NCI-H526 (cell line): Measurements from ENCODE around the gene SND1.

Experiments used
- DNase-seq, 2 experiments: peaks; one replicate each; lab custom pipeline; 2025; lab: John Stamatoyannopoulos, UW

Gene SND1

GRCh38 chr7:127768241-127768640, 116.2 kb downstream of the SND1 start:
- no peak for DNase-seq

DNA sequence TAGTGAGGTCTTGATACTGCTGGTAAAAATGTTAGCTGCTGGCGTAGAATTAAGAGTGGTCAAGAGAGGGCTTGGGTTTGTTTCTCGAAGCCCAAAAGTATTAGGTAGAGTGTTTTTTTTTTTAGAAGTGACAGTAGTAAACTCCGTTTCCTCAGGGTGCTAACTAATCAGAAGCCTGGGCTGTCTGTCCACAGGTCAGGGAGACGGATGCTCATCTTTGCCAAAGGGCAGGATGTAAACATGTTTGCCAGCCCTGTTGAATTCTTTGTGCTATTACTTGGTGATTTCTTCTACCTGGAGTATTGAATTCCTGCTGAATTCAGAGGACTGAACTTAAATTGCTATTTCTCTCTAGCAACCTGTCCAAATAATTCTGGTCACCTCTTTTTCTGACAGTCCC, 117.1 kb downstream of the SND1 start:
- no peak for DNase-seq

- no peak for DNase-seq
Measured at GRCh38 chr7:127769696-127770400, 117.9 kb downstream of the SND1 start.

DNA sequence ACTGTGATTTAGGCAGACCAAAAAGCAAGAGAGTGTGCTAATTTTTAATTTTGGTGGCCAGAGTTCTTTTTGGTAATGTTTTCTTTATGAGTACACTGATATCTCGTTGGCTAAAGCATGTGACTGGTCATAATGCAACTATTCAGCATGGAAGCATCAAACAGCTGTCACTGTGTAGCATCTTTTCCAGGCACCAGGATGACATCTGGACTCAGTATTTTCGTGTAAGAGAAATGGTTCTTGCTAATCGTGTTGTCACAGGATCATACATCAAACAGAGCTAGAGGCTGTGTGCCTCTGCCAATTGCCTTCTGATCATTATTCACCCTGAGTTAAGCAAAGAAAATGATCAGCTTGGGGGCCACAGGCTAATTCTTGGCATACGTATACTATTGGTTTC, 118.9 kb downstream of the SND1 start:
- DNase-seq: no peak

- no peak for DNase-seq
Measured at GRCh38 chr7:127771707-127772106, 119.7 kb downstream of the SND1 start.

GRCh38 chr7:127776776-127777386, 124.9 kb downstream of the SND1 start:
- no peak for DNase-seq

- DNase-seq: peak; percentile 5 to 10
Measured at GRCh38 chr7:127780489-127780888, 128.5 kb downstream of the SND1 start.

DNA sequence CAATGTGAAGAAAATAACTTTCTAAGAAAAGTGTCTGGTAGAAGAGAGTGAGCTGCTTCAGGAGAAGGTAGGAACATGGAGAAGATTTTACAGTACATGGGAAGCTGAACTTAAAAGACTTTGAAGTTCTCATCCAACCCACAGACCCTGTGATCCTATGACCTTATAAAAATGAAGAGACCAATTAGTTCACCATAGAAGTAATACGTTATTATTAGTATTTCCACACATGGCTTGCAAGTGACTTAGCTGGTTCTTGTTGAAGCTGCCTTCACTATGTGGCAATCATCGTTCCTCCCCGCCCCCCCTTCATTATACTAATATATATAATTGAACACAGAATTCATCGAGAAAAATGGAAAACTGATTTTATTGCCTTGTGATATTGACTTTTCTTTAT, 129.1 kb downstream of the SND1 start:
- no peak for DNase-seq

DNA sequence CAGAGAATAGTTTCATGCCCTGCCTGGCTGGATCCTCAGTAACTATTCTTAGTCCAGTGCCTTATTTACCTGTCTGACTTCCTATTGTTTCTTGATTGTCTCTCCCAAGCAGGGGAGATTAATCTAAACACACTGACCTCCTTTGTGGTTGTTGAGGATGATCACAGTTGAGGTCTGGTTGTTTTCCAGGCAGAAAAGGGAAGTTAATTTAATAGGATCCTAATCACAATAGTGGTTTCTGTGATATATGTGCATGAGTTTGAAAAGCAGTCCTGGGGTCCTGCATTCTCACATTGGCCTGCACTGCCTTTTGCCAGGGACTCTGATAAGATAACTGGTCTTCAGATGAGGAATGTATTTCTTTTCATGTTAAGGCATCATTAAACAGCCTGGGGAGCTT, 130.1 kb downstream of the SND1 start:
- no peak for DNase-seq

DNA sequence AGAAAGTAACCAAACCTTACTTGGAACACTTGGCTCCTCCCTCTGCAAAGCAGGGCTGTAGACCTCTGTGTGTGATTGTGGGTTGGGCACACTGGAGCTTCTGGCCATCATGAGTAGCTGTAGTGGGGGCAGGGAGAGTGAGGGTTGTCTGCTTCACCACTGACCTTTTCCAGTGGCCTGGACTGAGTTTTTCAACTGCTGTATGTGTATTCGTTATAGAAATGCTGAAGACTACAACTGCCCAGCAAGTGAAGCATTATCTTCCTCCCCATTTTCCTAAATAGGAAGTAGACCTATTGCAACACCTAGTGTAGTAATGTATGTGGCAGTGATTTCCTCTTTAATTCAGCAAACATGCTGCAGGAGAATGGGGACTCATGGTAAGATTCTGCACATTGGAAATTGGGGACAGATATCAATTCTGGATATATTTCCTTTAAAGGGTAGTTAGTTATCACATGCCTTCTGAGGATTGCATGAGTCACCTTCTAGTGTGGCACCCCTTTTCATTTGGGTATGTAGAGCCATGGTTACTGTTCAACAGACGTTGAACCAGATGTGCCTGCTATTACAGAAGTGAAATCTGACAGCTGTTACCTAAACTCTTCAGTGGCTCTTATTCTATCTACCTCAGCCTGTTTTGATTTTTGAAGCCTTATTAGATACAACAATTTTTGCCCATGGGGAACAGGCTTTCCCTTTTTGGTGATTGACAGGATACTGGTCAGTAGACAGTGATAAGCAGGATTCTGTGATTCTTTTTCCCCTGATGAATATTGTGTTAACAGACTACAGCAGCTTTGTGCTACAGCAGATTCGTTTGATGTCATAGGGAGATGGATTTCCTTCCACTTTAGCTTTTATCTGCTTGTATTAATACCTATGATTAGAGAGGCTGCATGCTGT, 130.9 kb downstream of the SND1 start:
- no peak for DNase-seq

GRCh38 chr7:127786184-127786583, 134.2 kb downstream of the SND1 start:
- DNase-seq: no peak

DNA sequence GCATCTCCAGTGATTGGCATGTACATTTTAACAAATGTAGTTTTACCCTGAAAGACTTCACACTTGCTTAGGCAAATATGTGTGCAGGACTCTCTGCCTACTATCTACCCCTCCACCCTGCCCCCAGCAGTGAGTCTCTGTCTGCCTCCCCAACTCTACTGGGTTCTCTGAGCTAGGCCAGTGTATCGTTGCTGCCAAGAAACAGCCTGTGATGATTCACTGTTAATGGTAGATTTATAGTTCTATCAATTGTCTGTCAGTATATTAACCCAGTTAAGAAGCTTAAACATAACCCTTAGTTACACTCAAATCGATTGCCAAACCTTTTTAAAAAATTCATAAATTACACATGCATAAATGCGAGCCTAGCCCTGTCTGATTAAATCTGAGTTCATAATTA, 137.0 kb downstream of the SND1 start:
- no peak for DNase-seq

DNA sequence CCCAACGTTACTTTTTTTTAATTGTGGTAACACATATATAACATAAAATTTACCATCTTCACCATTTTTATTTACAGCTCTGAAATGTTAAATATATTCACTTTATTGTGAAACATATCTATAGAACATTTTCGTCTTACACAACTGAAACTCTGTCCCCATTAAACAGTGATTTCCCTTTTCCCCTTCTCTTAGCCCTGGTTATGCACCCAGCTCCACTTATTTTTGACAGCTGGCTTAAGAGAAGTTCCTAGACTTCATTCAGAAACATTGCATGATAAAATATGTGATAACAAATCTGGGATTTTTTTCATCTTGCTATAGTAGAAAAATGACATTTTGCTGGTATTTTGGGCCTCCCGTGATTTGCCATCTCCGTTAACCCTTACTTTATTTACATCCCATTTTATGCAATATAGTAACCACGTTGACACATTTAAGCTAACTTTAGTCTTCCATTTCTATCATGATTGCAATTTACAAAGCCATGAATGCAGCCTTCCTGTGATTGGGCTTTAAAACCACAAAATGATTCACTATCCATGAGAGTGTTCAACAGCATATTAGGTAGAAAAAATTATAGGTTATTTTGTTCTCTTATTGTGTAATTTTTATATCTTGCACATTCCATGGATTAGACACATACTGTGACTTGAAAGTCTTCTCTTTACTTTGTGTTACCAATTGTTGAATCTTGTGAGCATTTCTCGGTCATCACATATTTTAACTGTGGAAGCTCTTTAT, 139.6 kb downstream of the SND1 start:
- no peak for DNase-seq

DNA sequence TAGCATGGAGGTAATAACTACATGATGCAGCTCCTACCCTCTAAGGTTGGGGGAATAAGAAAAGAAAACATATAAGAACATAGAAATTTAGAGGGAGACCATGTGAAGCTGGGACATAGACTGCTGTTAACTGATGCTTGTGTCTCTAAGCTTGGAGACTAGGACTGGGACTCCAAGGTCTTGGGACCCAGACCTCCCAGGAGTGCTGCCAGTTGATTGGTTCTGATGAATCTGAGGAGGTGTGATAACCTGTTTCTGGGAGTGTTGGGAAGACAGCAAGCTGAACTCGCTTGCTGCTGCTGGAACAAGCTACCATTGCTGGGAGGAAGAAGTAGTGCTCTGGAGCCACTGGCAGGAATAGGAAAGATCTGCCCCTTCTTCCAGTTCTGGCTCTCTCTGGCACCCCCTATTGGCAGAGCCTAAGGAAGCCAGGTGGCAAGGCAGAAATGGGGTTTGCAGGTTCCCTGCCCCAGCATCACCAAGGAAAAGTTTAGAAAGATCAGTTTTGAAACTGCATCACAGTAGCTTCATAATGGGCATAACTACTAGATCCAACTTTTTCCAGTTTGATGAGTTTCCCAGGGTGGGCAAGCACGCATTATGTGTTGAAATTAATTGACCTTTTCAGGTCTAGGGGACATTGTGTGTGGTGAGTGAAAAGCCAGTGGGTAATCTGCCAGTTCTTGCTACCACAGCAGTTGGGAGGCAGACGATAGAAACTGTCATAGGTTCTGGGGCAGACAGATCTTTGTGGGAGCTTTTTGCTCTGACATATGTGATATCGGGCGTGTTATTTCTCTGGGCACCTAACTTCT, 140.7 kb downstream of the SND1 start:
- peak in 1 of 2 experiments; percentile 42 for DNase-seq

DNA sequence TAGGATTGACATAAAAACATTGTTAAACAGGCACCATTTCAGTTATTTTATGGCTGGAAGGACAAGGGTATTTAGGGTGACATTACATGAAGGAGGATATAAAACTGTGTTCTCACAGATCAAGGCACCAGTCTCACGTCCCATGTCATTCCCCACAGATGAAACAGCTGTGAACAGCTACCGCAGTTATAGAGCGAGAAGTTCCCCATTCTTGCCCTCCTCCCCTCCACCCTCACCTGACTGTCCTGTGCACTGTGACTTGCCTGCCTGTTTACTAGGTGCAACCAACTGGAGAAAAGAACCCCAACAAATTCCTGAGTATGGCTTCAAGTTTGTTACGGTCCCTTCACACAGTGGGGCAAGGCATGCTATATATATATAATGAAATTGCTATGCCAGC, 141.6 kb downstream of the SND1 start:
- DNase-seq: no peak

GRCh38 chr7:127794136-127794535, 142.1 kb downstream of the SND1 start:
- DNase-seq: no peak

DNA sequence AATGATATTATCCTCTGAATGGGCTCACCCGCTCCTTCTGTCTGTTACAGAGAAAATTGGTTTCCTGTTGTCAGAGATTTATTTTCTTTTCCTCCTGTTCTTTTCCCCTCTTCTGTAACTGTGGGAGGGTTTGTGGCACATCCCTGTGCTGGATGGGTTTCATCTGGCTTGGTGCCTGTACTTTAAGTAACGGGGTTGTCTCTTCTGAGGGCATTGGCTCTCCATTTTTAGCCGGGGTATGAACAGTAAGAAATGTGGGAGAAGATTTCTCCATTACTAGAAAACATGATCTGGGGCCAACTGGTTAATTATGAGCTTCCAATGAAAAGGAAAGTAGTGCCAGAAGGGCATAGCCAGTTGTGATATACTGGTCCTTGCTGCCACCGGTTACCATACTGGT, 142.6 kb downstream of the SND1 start:
- DNase-seq: no peak

GRCh38 chr7:127798023-127798422, 146.0 kb downstream of the SND1 start:
- DNase-seq: no peak

GRCh38 chr7:127798769-127799372, 146.9 kb downstream of the SND1 start:
- no peak for DNase-seq

DNA sequence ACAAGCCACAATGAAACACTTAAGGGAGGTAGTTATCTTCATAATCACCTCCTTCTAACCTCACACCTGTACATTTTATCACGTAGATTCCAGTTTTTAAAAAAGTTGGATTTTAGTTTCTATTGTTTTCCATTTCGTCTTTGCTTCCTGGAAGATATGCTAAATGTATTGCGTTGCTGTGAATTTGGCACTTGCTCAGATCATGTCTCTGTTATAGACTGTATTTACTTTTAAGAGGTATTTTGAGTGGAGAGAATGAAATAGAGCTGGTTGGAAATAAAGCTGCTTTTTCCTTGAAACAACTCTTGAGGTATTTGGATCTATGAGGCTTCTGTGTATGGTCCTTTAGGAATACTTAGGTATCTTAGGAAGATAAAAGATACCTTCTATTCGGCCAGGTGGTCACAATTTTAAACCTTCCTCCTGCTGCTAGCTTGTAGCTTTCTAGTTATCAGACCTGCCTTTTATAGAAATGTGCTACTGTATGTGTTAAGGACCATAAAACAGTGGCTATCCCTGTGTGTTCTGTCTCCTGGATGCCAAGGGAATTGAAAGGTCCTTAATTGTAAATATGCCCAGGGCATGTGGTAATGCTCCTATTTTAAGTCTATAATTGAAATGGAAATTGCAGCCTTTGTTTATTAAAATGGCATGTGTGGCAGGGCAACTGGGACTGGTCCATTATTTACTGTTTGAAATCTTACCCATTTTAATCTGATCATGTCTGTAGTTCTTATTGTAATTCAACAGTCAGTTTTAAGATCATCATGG, 147.7 kb downstream of the SND1 start:
- peak in 1 of 2 experiments; percentile 5 for DNase-seq
